ENCODE data around the gene VPS37B.

Gene VPS37B

GRCh38 chr12:122929812-122930211 lies 33.9 kb upstream of the VPS37B start:
- Histone ChIP-seq H3K27ac (ENCODE audit: low read length) (no peak overlapping the region), H3K36me3 (ENCODE audit: control insufficient read depth in 2 of 2, insufficient read depth in 2 of 2, low read length in 2 of 2) (peaks cover 0 to 2% of the 10 kb centered on the region in 2 donors), H3K9ac (ENCODE audit: low read length in 2 of 2) (no peak overlapping the region), H3K27me3 (ENCODE audit: control insufficient read depth in 1 of 2, insufficient read depth in 2 of 2, low read length in 2 of 2) (no peaks in the 10 kb centered on the region), H3K4me1 (ENCODE audit: control insufficient read depth, insufficient read depth, low read length) (no peaks in the 10 kb centered on the region), H3K9me3 (ENCODE audit: control insufficient read depth in 2 of 2, low read length in 2 of 2) (no peaks in the 10 kb centered on the region), H3K4me3 (ENCODE audit: low read length in 2 of 2) (no peak overlapping the region)

GRCh38 chr12:122929148-122929538 lies 33.2 kb upstream of the VPS37B start:
- Histone ChIP-seq H3K27me3 (ENCODE audit: control insufficient read depth in 1 of 2, insufficient read depth in 2 of 2, low read length in 2 of 2) (no peaks in the 10 kb centered on the region), H3K36me3 (ENCODE audit: control insufficient read depth in 2 of 2, insufficient read depth in 2 of 2, low read length in 2 of 2) (peaks cover 0 to 2% of the 10 kb centered on the region in 2 donors), H3K4me1 (ENCODE audit: control insufficient read depth, insufficient read depth, low read length) (no peaks in the 10 kb centered on the region), H3K9me3 (ENCODE audit: control insufficient read depth in 2 of 2, low read length in 2 of 2) (no peaks in the 10 kb centered on the region), H3K27ac (ENCODE audit: low read length) (no peak overlapping the region), H3K9ac (ENCODE audit: low read length in 2 of 2) (no peak overlapping the region), H3K4me3 (ENCODE audit: low read length in 2 of 2) (no peak overlapping the region)

- no peak overlapping the region for H3K4me3 ChIP-seq (ENCODE audit: low read length in 2 of 2)
- no peaks in the 10 kb centered on the region for H3K27me3 ChIP-seq (ENCODE audit: control insufficient read depth in 1 of 2, insufficient read depth in 2 of 2, low read length in 2 of 2)
- no peaks in the 10 kb centered on the region for H3K9me3 ChIP-seq (ENCODE audit: control insufficient read depth in 2 of 2, low read length in 2 of 2)
- H3K9ac ChIP-seq (ENCODE audit: low read length in 2 of 2), result no peak overlapping the region
- no peaks in the 10 kb centered on the region for H3K4me1 ChIP-seq (ENCODE audit: control insufficient read depth, insufficient read depth, low read length)
- H3K36me3 ChIP-seq (ENCODE audit: control insufficient read depth in 2 of 2, insufficient read depth in 2 of 2, low read length in 2 of 2), result peaks cover 0 to 2% of the 10 kb centered on the region in 2 donors
- H3K27ac ChIP-seq (ENCODE audit: low read length), result no peak overlapping the region
Observed at GRCh38 chr12:122928404-122929147, 32.7 kb upstream of the VPS37B start.

GRCh38 chr12:122927756-122928403 lies 32.0 kb upstream of the VPS37B start:
- H3K27me3 ChIP-seq (ENCODE audit: control insufficient read depth in 1 of 2, insufficient read depth in 2 of 2, low read length in 2 of 2), result no peaks in the 10 kb centered on the region
- H3K36me3 ChIP-seq (ENCODE audit: control insufficient read depth in 2 of 2, insufficient read depth in 2 of 2, low read length in 2 of 2), result peaks cover 0 to 2% of the 10 kb centered on the region in 2 donors
- no peaks in the 10 kb centered on the region for H3K4me1 ChIP-seq (ENCODE audit: control insufficient read depth, insufficient read depth, low read length)
- no peak overlapping the region for H3K27ac ChIP-seq (ENCODE audit: low read length)
- no peaks in the 10 kb centered on the region for H3K9me3 ChIP-seq (ENCODE audit: control insufficient read depth in 2 of 2, low read length in 2 of 2)
- H3K4me3 ChIP-seq (ENCODE audit: low read length in 2 of 2), result no peak overlapping the region
- no peak overlapping the region for H3K9ac ChIP-seq (ENCODE audit: low read length in 2 of 2)

DNA sequence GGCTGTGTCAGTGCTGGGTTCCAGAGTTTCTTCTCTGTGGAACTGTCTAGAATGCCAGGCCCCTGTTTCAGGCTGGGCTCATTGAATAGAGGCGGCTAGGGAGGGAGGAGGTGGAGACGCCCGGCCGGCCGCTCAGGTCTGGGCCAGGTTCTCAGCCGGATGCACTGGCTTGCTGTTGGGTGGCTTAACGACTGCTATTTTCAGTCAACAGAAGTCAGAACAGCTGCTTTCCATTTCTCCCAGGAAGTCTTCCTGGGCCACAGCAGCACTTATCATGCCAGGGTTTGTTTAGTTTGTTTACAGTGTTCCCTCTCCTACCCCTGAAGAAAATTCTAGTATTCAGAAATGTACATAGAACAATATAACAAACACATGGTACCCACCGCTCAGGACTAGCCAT lies 26.0 kb upstream of the VPS37B start:
- Histone ChIP-seq H3K27ac (ENCODE audit: low read length) (no peak overlapping the region), H3K9me3 (ENCODE audit: control insufficient read depth in 2 of 2, low read length in 2 of 2) (no peaks in the 10 kb centered on the region), H3K9ac (ENCODE audit: low read length in 2 of 2) (no peak overlapping the region), H3K27me3 (ENCODE audit: control insufficient read depth in 1 of 2, insufficient read depth in 2 of 2, low read length in 2 of 2) (no peaks in the 10 kb centered on the region), H3K36me3 (ENCODE audit: control insufficient read depth in 2 of 2, insufficient read depth in 2 of 2, low read length in 2 of 2) (no peaks in the 10 kb centered on the region), H3K4me3 (ENCODE audit: low read length in 2 of 2) (no peak overlapping the region), H3K4me1 (ENCODE audit: control insufficient read depth, insufficient read depth, low read length) (peaks cover 12% of the 10 kb centered on the region)

- Histone ChIP-seq H3K27me3 (ENCODE audit: control insufficient read depth in 1 of 2, insufficient read depth in 2 of 2, low read length in 2 of 2) (no peaks in the 10 kb centered on the region), H3K9me3 (ENCODE audit: control insufficient read depth in 2 of 2, low read length in 2 of 2) (no peaks in the 10 kb centered on the region), H3K9ac (ENCODE audit: low read length in 2 of 2) (no peak overlapping the region), H3K4me3 (ENCODE audit: low read length in 2 of 2) (no peak overlapping the region), H3K27ac (ENCODE audit: low read length) (no peak overlapping the region), H3K36me3 (ENCODE audit: control insufficient read depth in 2 of 2, insufficient read depth in 2 of 2, low read length in 2 of 2) (no peaks in the 10 kb centered on the region), H3K4me1 (ENCODE audit: control insufficient read depth, insufficient read depth, low read length) (peaks cover 14% of the 10 kb centered on the region)
Observed at GRCh38 chr12:122920687-122921086, 24.8 kb upstream of the VPS37B start.

DNA sequence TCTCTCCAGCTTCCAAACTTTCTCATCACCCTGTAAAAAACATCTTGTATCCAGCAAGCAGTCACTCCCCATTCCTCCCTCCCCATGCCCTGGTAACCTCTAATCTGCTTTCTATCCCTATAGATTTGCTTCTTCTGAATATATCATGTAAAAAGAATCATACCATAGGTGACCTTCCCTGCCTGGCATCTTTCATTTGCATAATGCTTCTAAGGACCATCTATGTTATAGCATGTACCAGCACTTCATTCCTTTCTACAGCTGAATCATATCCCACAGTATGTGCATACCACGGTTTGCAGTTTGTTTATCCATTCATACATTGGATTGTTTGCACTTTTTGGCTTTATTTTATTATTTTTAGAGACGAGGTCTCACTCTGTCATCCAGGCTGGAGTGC lies 22.9 kb upstream of the VPS37B start:
- Histone ChIP-seq H3K4me1 (ENCODE audit: control insufficient read depth, insufficient read depth, low read length) (peaks cover 14% of the 10 kb centered on the region), H3K27me3 (ENCODE audit: control insufficient read depth in 1 of 2, insufficient read depth in 2 of 2, low read length in 2 of 2) (no peaks in the 10 kb centered on the region), H3K9me3 (ENCODE audit: control insufficient read depth in 2 of 2, low read length in 2 of 2) (no peaks in the 10 kb centered on the region), H3K27ac (ENCODE audit: low read length) (no peak overlapping the region), H3K4me3 (ENCODE audit: low read length in 2 of 2) (no peak overlapping the region), H3K9ac (ENCODE audit: low read length in 2 of 2) (no peak overlapping the region), H3K36me3 (ENCODE audit: control insufficient read depth in 2 of 2, insufficient read depth in 2 of 2, low read length in 2 of 2) (no peaks in the 10 kb centered on the region)

DNA sequence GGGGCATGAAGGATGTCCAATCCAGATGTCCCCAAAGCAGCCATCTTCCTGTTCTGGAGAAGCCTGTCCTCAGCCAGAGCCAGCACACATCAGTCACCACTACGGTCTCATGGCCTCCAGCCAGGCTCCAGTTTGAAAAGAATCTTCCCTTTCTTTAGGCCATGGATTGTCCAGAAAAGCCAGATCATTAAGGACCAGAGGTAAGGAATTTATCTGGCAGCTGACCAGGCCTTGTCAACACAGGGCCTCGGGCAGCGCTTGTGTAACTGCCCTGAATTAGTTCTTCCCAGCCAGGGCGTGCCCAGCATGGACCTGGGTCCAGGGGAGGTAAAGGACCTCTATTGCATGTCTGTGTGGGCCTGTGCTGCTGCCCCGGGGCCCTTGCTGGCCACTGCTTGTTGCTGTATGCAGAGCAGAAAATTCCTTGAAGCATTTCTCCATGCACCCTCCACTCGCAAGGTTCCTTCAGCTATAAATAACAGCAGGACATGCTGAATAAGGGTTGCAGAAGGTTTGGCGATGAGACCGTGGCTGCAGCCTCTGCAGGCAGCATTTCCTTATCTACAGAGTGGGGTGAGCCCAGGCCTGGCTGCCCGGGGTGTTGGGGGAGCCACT lies 21.7 kb upstream of the VPS37B start:
- Histone ChIP-seq H3K9ac (ENCODE audit: low read length in 2 of 2) (peak overlapping the region in 1 of 2 donors; percentile 21), H3K36me3 (ENCODE audit: control insufficient read depth in 2 of 2, insufficient read depth in 2 of 2, low read length in 2 of 2) (no peaks in the 10 kb centered on the region), H3K27ac (ENCODE audit: low read length) (peak overlapping the region; percentile 66)

DNA sequence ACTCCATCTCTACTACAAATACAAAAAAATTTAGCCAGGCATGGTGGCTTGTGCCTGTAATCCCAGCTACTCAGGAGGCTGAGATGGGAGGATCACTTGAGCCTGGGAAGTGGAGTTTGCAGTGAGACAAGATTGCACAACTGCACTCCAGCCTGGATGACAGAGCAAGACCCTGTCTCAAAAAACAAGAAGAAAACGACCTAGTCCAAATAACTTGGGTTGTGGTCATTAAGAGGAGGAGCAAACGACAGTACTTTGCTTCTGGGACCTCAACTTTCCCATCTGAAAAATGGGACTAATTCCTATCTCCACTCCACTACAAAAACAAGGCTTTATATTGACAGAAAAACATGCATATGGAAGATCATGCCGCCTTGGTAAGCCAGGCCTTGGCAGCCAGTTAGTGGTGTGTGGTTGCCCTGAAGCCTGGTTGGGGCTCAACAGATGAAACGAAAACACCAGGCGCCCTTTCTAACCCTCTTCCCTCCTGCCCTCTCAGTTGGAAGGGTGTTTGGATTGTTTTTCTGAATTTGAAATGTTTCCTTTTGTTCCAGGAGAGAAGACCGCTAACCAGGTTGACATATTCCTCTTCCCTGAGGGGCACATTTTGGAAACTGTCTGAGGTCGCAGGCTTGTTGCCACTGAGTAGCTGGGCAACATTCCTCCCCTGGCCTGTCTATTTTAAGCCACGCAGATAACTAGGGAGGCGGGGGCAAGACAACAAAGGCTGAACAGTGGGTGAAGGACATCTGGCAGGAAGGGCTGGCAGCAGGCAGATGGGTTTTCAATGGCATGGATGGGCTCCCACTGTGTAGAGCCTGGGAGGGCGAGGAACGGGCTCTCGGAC lies 13.7 kb upstream of the VPS37B start:
- Histone ChIP-seq H3K9me3 (ENCODE audit: control insufficient read depth in 2 of 2, low read length in 2 of 2) (no peaks in the 10 kb centered on the region), H3K36me3 (ENCODE audit: control insufficient read depth in 2 of 2, insufficient read depth in 2 of 2, low read length in 2 of 2) (no peaks in the 10 kb centered on the region), H3K27me3 (ENCODE audit: control insufficient read depth in 1 of 2, insufficient read depth in 2 of 2, low read length in 2 of 2) (no peaks in the 10 kb centered on the region), H3K9ac (ENCODE audit: low read length in 2 of 2) (no peak overlapping the region), H3K4me3 (ENCODE audit: low read length in 2 of 2) (no peak overlapping the region), H3K4me1 (ENCODE audit: control insufficient read depth, insufficient read depth, low read length) (no peaks in the 10 kb centered on the region), H3K27ac (ENCODE audit: low read length) (no peak overlapping the region)

More for the DNA sequence above, 21.7 kb upstream of the VPS37B start:
- Histone ChIP-seq H3K4me1 (ENCODE audit: control insufficient read depth, insufficient read depth, low read length) (peaks cover 14% of the 10 kb centered on the region), H3K27me3 (ENCODE audit: control insufficient read depth in 1 of 2, insufficient read depth in 2 of 2, low read length in 2 of 2) (no peaks in the 10 kb centered on the region), H3K4me3 (ENCODE audit: low read length in 2 of 2) (peak overlapping the region in 1 of 2 donors; percentile 29), H3K9me3 (ENCODE audit: control insufficient read depth in 2 of 2, low read length in 2 of 2) (no peaks in the 10 kb centered on the region)

DNA sequence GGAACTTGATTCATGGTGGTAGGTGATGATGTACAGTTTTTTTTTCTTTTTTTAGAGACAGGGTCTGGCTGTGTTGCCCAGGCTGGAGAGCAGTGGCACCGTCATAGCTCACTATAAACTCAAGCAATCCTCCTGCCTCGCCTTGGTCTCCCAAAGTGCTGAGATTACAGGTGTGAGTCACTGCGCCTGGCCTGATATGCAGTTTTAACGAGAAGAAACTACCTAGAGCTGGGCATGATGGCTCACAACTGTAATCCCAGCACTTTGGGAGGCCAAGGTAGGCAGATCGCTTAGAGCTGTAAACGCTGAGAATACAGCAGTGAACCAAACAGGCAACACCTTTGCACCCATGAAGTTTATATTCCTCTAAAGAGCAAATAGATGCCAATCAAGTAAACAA lies 13.0 kb upstream of the VPS37B start:
- no peaks in the 10 kb centered on the region for H3K9me3 ChIP-seq (ENCODE audit: control insufficient read depth in 2 of 2, low read length in 2 of 2)
- H3K9ac ChIP-seq (ENCODE audit: low read length in 2 of 2), result no peak overlapping the region
- H3K4me1 ChIP-seq (ENCODE audit: control insufficient read depth, insufficient read depth, low read length), result no peaks in the 10 kb centered on the region
- H3K27me3 ChIP-seq (ENCODE audit: control insufficient read depth in 1 of 2, insufficient read depth in 2 of 2, low read length in 2 of 2), result no peaks in the 10 kb centered on the region
- no peak overlapping the region for H3K27ac ChIP-seq (ENCODE audit: low read length)
- no peaks in the 10 kb centered on the region for H3K36me3 ChIP-seq (ENCODE audit: control insufficient read depth in 2 of 2, insufficient read depth in 2 of 2, low read length in 2 of 2)
- H3K4me3 ChIP-seq (ENCODE audit: low read length in 2 of 2), result no peak overlapping the region

All from stomach smooth muscle (tissue), 2 donors.